Vagina (tissue), 2 donors: ENCODE measurements around the gene C2CD2L. TPM values are rescaled to one million over a fixed set of nuclear protein-coding genes. Genes with fewer than 3 reads are reported as not detected.

Experiments used
- DNase-seq, 2 donors: peaks; one replicate each; pipeline ENCODE4 v3.0.0-alpha.2; 2017; ENCODE audit errors: extremely low spot score in 2 of 2
- H3K27ac ChIP-seq: fragments of 200-600 bp; sonication (generic); one replicate; pipeline ENCODE4 v1.5.1; 2019
- H3K27me3 ChIP-seq: fragments of 200-600 bp; sonication (generic); one replicate; pipeline ENCODE4 v1.5.1; 2019
- H3K36me3 ChIP-seq, 2 donors: fragments of 200-600 bp; sonication (generic); one replicate each; pipeline ENCODE4 v1.5.1; 2017 to 2019
- H3K4me1 ChIP-seq: fragments of 200-600 bp; sonication (generic); one replicate; pipeline ENCODE4 v1.5.1; 2019
- H3K4me3 ChIP-seq, 2 donors: fragments of 200-600 bp; sonication (generic); 1 replicate in 1 of 2; 2 replicates in 1 of 2; pipeline ENCODE4 v1.5.1; 2016 to 2019
- H3K9me3 ChIP-seq: fragments of 200-600 bp; sonication (generic); one replicate; pipeline ENCODE4 v1.5.1; 2019
- CTCF ChIP-seq, 3 experiments: fragments of 450-650 bp in 2 of 3; fragments of 200-600 bp in 1 of 3; sonication (generic) in 1 of 3; IDR thresholded peaks; one replicate each; pipeline ENCODE4 v1.5.1; 2017 to 2019; ENCODE audit warnings: antibody characterized with exemption in 3 of 3, mild to moderate bottlenecking in 2 of 3, moderate library complexity in 2 of 3
- POLR2A ChIP-seq, 2 donors: fragments of 450-650 bp; IDR thresholded peaks; one replicate each; pipeline ENCODE4 v1.6.1; 2017; ENCODE audit warnings: antibody characterized with exemption in 2 of 2, mild to moderate bottlenecking in 2 of 2, moderate library complexity in 2 of 2
- POLR2AphosphoS5 ChIP-seq, 2 donors: sonication (generic); formaldehyde crosslinking; IDR thresholded peaks; one replicate each; pipeline ENCODE4 v1.9.0; 2017; ENCODE audit warnings: antibody characterized with exemption in 2 of 2, mild to moderate bottlenecking in 2 of 2, low read depth in 1 of 2; ENCODE audit not compliant: insufficient read depth in 1 of 2
- intact Hi-C: fragments of 100-400 bp; cut with DNase I; formaldehyde crosslinking; loops from one replicate; pipeline ENCODE4 v1.15.1; 2023
- total RNA-seq: library from RNA; depleted of rRNA; stranded (reverse); fragments of >200 nt; gene quantifications from one replicate; pipeline ENCODE4 v1.2.3, GENCODE V29; 2016

The C2CD2L gene
- total RNA-seq, 1 donor from 2014 or later = 7.1 TPM

- no peak for DNase-seq
- Histone ChIP-seq H3K27me3 (no peaks in the 10 kb centered on the region), H3K27ac (peak overlapping the region; percentile 76), H3K9me3 (no peaks in the 10 kb centered on the region), H3K4me3 (peak overlapping the region; percentile 76 to 98), H3K4me1 (peaks cover 49% of the 10 kb centered on the region), H3K36me3 (peaks cover 0 to 17% of the 10 kb centered on the region in 2 donors)
- TF ChIP-seq POLR2A (IDR thresholded peaks at IDR 0.05) = no peak
- no peak for TF ChIP-seq CTCF (IDR thresholded peaks at IDR 0.05)
- TF ChIP-seq POLR2AphosphoS5 (IDR thresholded peaks at IDR 0.05; ENCODE audit: insufficient read depth in 1 of 2, low read depth in 1 of 2) = no peak
- intact Hi-C loops = loop anchor here (10.0 kb wide), 1 partner anchor 227 kb away; the partner anchor contains the start of gene RNF26
Observed at GRCh38 chr11:119107538-119108145, 498 bp downstream of the C2CD2L start.

GRCh38 chr11:119108146-119108856, 1.2 kb downstream of the C2CD2L start:
- DNase-seq = no peak
- peaks cover 0 to 24% of the 10 kb centered on the region in 2 donors for H3K36me3 ChIP-seq

GRCh38 chr11:119108857-119109221, 1.7 kb downstream of the C2CD2L start:
- DNase-seq = peak in 1 of 2 donors; percentile 75
- Histone ChIP-seq H3K4me3 (peak overlapping the region; percentile 76 to 98), H3K27me3 (no peaks in the 10 kb centered on the region), H3K36me3 (peaks cover 0 to 29% of the 10 kb centered on the region in 2 donors), H3K4me1 (peaks cover 37% of the 10 kb centered on the region), H3K9me3 (no peaks in the 10 kb centered on the region), H3K27ac (no peak overlapping the region)
- TF ChIP-seq POLR2AphosphoS5 (IDR thresholded peaks at IDR 0.05; ENCODE audit: insufficient read depth in 1 of 2, low read depth in 1 of 2) = no peak
- TF ChIP-seq CTCF (IDR thresholded peaks at IDR 0.05) = no peak
- TF ChIP-seq POLR2A (IDR thresholded peaks at IDR 0.05) = no peak
- intact Hi-C loops = loop anchor here (10.0 kb wide), 1 partner anchor 226 kb away; the partner anchor contains the start of gene RNF26

More at GRCh38 chr11:119108146-119108856, 1.2 kb downstream of the C2CD2L start:
- no peaks in the 10 kb centered on the region for H3K27me3 ChIP-seq
- H3K4me1 ChIP-seq = peaks cover 42% of the 10 kb centered on the region
- TF ChIP-seq CTCF (IDR thresholded peaks at IDR 0.05) (no peak), POLR2A (IDR thresholded peaks at IDR 0.05) (no peak), POLR2AphosphoS5 (IDR thresholded peaks at IDR 0.05; ENCODE audit: insufficient read depth in 1 of 2, low read depth in 1 of 2) (no peak)
- intact Hi-C loops = loop anchor here (10.0 kb wide), 1 partner anchor 226 kb away; the partner anchor contains the start of gene RNF26
- H3K4me3 ChIP-seq = peak overlapping the region; percentile 76 to 98
- peak overlapping the region; percentile 76 for H3K27ac ChIP-seq
- no peaks in the 10 kb centered on the region for H3K9me3 ChIP-seq

GRCh38 chr11:119109843-119110242, 2.7 kb downstream of the C2CD2L start:
- peaks cover 35% of the 10 kb centered on the region for H3K4me1 ChIP-seq
- H3K27me3 ChIP-seq = no peaks in the 10 kb centered on the region
- H3K36me3 ChIP-seq = peaks cover 0 to 39% of the 10 kb centered on the region in 2 donors
- no peak overlapping the region for H3K4me3 ChIP-seq
- DNase-seq = no peak
- intact Hi-C loops = loop anchor here (10.0 kb wide), 1 partner anchor 225 kb away; the partner anchor contains the start of gene RNF26
- H3K27ac ChIP-seq = no peak overlapping the region
- no peaks in the 10 kb centered on the region for H3K9me3 ChIP-seq
- TF ChIP-seq CTCF (IDR thresholded peaks at IDR 0.05) = no peak
- no peak for TF ChIP-seq POLR2AphosphoS5 (IDR thresholded peaks at IDR 0.05; ENCODE audit: insufficient read depth in 1 of 2, low read depth in 1 of 2)
- TF ChIP-seq POLR2A (IDR thresholded peaks at IDR 0.05) = no peak
